Hepatocyte (in vitro differentiated cells): ENCODE results near the gene TUBGCP4. TPM values are rescaled to one million over a fixed set of nuclear protein-coding genes. Genes with fewer than 3 reads are reported as not detected.

Source experiments
- DNase-seq: peaks from one replicate; pipeline ENCODE4 v3.0.0-alpha.2; 2016; ENCODE audit warnings: low spot score
- H2AFZ ChIP-seq: fragments of 200-600 bp; sonication (generic); 2 replicates; pipeline ENCODE4 v1.6.0; 2016; ENCODE audit warnings: antibody characterized with exemption, mild to moderate bottlenecking
- H3K27ac ChIP-seq: fragments of 200-600 bp; sonication (generic); 2 replicates; pipeline ENCODE4 v1.5.1; 2016; ENCODE audit warnings: mild to moderate bottlenecking
- H3K27me3 ChIP-seq: fragments of 200-600 bp; sonication (generic); 2 replicates; pipeline ENCODE4 v1.6.1; 2016
- H3K36me3 ChIP-seq: fragments of 200-600 bp; sonication (generic); replicated peaks from 2 replicates; pipeline ENCODE4 v1.5.1; 2016; ENCODE audit warnings: low read depth; ENCODE audit not compliant: insufficient read depth
- H3K4me1 ChIP-seq: fragments of 200-600 bp; sonication (generic); 2 replicates; pipeline ENCODE4 v1.5.1; 2016; ENCODE audit warnings: mild to moderate bottlenecking, moderate library complexity; ENCODE audit not compliant: insufficient read depth
- H3K4me2 ChIP-seq: fragments of 200-600 bp; sonication (generic); 2 replicates; pipeline ENCODE4 v1.6.0; 2016
- H3K4me3 ChIP-seq: fragments of 200-600 bp; sonication (generic); 2 replicates; pipeline ENCODE4 v1.5.1; 2016; ENCODE audit warnings: mild to moderate bottlenecking
- H3K79me2 ChIP-seq: fragments of 200-600 bp; sonication (generic); 2 replicates; pipeline ENCODE4 v1.6.0; 2017; ENCODE audit warnings: mild to moderate bottlenecking
- H3K9me2 ChIP-seq: fragments of 200-600 bp; sonication (generic); replicated peaks from 2 replicates; pipeline ENCODE4 v1.6.0; 2017; ENCODE audit warnings: mild to moderate bottlenecking; ENCODE audit not compliant: insufficient read depth
- H3K9me3 ChIP-seq: fragments of 200-600 bp; sonication (generic); 2 replicates; pipeline ENCODE4 v1.5.1; 2016; ENCODE audit warnings: low read depth, mild to moderate bottlenecking
- H4K20me1 ChIP-seq: fragments of 200-600 bp; sonication (generic); 2 replicates; pipeline ENCODE4 v1.6.0; 2016; ENCODE audit warnings: mild to moderate bottlenecking; ENCODE audit not compliant: insufficient read depth, poor library complexity, severe bottlenecking
- CTCF ChIP-seq: fragments of 200-600 bp; sonication (generic); IDR thresholded peaks from 2 replicates; pipeline ENCODE4 v1.5.1; 2016; ENCODE audit warnings: antibody characterized with exemption, mild to moderate bottlenecking; ENCODE audit not compliant: poor library complexity
- EZH2 ChIP-seq: fragments of 200-600 bp; sonication (generic); IDR thresholded peaks from 2 replicates; pipeline ENCODE4 v1.6.1; 2016; ENCODE audit warnings: antibody characterized with exemption, mild to moderate bottlenecking, borderline replicate concordance
- EZH2phosphoT487 ChIP-seq: fragments of 200-600 bp; sonication (generic); IDR thresholded peaks from one replicate; pipeline ENCODE4 v1.6.1; 2018; ENCODE audit warnings: antibody characterized with exemption, mild to moderate bottlenecking, low read depth, moderate library complexity; ENCODE audit not compliant: unreplicated experiment, severe bottlenecking
- WGBS: methylation state at CpG from one replicate; pipeline ENCODE4 v1.1.6; 2016; ENCODE audit warnings: low lambda C conversion rate; ENCODE audit errors: missing lambda C conversion rate; 5-methylcytosine and 5-hydroxymethylcytosine counted together
- polyA plus RNA-seq: library from polyadenylated mRNA; unstranded; fragments of >200 nt; fragmentation: Nextera tagmentation; extraction: Ambion mirVana; gene quantifications from 2 replicates; pipeline ENCODE4 v1.2.1, GENCODE V29; 2016
- total RNA-seq: library from RNA; depleted of rRNA; stranded (reverse); fragments of >200 nt; gene quantifications from 2 replicates; pipeline ENCODE4 v1.2.3, GENCODE V29; 2014

The TUBGCP4 gene
- 12.0 and 13.4 TPM in 2 replicates for total RNA-seq
- polyA plus RNA-seq, result 9.5 and 17.2 TPM in 2 replicates

- peak within 1 kb of the TSS; percentile 66 for H3K27ac ChIP-seq
- H3K27me3 ChIP-seq, result no peaks in the 10 kb centered on the region
- no peaks in the 10 kb centered on the region for H3K36me3 ChIP-seq
- H3K4me2 ChIP-seq, result peak within 1 kb of the TSS; percentile 87
- H4K20me1 ChIP-seq, result no peaks in the 10 kb centered on the region
- H3K79me2 ChIP-seq, result peaks cover 68% of the 10 kb centered on the region
- 2% methylated on average over 57 of the region's 66 CpGs for WGBS
- peak; percentile 92 for DNase-seq
- H3K4me1 ChIP-seq, result peaks cover 17% of the 10 kb centered on the region
- H3K4me3 ChIP-seq, result peak within 1 kb of the TSS; percentile 98
- TF ChIP-seq EZH2, result no peak
- no peak for TF ChIP-seq EZH2phosphoT487
- peak; percentile 45 for TF ChIP-seq CTCF
- no peaks in the 10 kb centered on the region for H3K9me3 ChIP-seq
- H2AFZ ChIP-seq, result peak within 1 kb of the TSS; percentile 99
- no peaks in the 10 kb centered on the region for H3K9me2 ChIP-seq
Measured at GRCh38 chr15:43370975-43371974, at the start of gene TUBGCP4, which contains the start of gene ZSCAN29. TSS of gene TUBGCP4 (plus strand) at chr15:43371101. CDS start at chr15:43371355, 254 bp downstream. TSS of gene ZSCAN29 (minus strand) at chr15:43371043. CDS start at chr15:43369913, 1,130 bp downstream.

- no peak overlapping the region for H3K27ac ChIP-seq
- no peak overlapping the region for H3K4me2 ChIP-seq
- H3K79me2 ChIP-seq, result peaks cover 26% of the 10 kb centered on the region
- 82% methylated on average over 6 of the region's 6 CpGs for WGBS
- peaks cover 5% of the 10 kb centered on the region for H3K27me3 ChIP-seq
- H2AFZ ChIP-seq, result no peak overlapping the region
- H4K20me1 ChIP-seq, result no peaks in the 10 kb centered on the region
- peaks cover 12% of the 10 kb centered on the region for H3K4me1 ChIP-seq
- no peaks in the 10 kb centered on the region for H3K9me3 ChIP-seq
- H3K9me2 ChIP-seq, result no peaks in the 10 kb centered on the region
- DNase-seq, result no peak
- TF ChIP-seq EZH2, result no peak
- TF ChIP-seq EZH2phosphoT487, result no peak
- no peak for TF ChIP-seq CTCF
- H3K36me3 ChIP-seq, result no peaks in the 10 kb centered on the region
- H3K4me3 ChIP-seq, result no peak overlapping the region
Measured at GRCh38 chr15:43325039-43325684, 45.7 kb upstream of the TUBGCP4 start.

GRCh38 chr15:43329217-43329959 is 41.5 kb upstream of the TUBGCP4 start:
- Histone ChIP-seq H3K4me3 (peak overlapping the region; percentile 74), H4K20me1 (no peaks in the 10 kb centered on the region), H3K79me2 (peaks cover 33% of the 10 kb centered on the region), H3K27ac (peak overlapping the region; percentile 97), H3K36me3 (no peaks in the 10 kb centered on the region), H3K4me1 (peaks cover 17% of the 10 kb centered on the region), H3K9me3 (no peaks in the 10 kb centered on the region), H3K27me3 (no peaks in the 10 kb centered on the region), H3K9me2 (no peaks in the 10 kb centered on the region), H2AFZ (peak overlapping the region; percentile 93), H3K4me2 (peak overlapping the region; percentile 91)
- no peak for TF ChIP-seq EZH2
- no peak for TF ChIP-seq EZH2phosphoT487
- TF ChIP-seq CTCF, result no peak
- WGBS, result 19% methylated on average over 38 of the region's 38 CpGs
- no peak for DNase-seq
